SK-N-DZ (cell line): ENCODE measurements around the gene PDXDC1.
A peak's percentile ranks its signal among the peaks of the same experiment; 100 is the strongest.
"Not testable (repeated sequence)": the region's sequence is repeated elsewhere in the genome, so short reads cannot be mapped to it uniquely, and the experiment has no call there.

Experiments used
- DNase-seq: peaks from one replicate; pipeline ENCODE4 v3.0.0-alpha.2; 2015; ENCODE audit warnings: low spot score

The PDXDC1 gene

GRCh38 chr16:15012941-15013340 is 38.1 kb downstream of the PDXDC1 start:
- DNase-seq = not testable (repeated sequence)

- DNase-seq = not testable (repeated sequence)
Observed at GRCh38 chr16:15015671-15016070, 40.8 kb downstream of the PDXDC1 start.

GRCh38 chr16:15016354-15016753 is 41.5 kb downstream of the PDXDC1 start:
- DNase-seq = not testable (repeated sequence)

- DNase-seq = not testable (repeated sequence)
Observed at GRCh38 chr16:15016951-15017580, 42.2 kb downstream of the PDXDC1 start.

- not testable (repeated sequence) for DNase-seq
Observed at GRCh38 chr16:15021429-15021828, 46.6 kb downstream of the PDXDC1 start.

- peak; percentile 73 for DNase-seq
Observed at GRCh38 chr16:15022194-15022593, 47.4 kb downstream of the PDXDC1 start.

- DNase-seq = not testable (repeated sequence)
Observed at GRCh38 chr16:15023381-15024077, 48.7 kb downstream of the PDXDC1 start.

GRCh38 chr16:15024858-15025199 is 50.0 kb downstream of the PDXDC1 start:
- DNase-seq = not testable (repeated sequence)

- not testable (repeated sequence) for DNase-seq
Observed at GRCh38 chr16:15025234-15025951, 50.6 kb downstream of the PDXDC1 start.

- DNase-seq = not testable (repeated sequence)
Observed at GRCh38 chr16:15027051-15027450, 52.2 kb downstream of the PDXDC1 start.

- DNase-seq = not testable (repeated sequence)
Observed at GRCh38 chr16:15027503-15028344, 52.9 kb downstream of the PDXDC1 start.

GRCh38 chr16:15028345-15028715 is 53.5 kb downstream of the PDXDC1 start:
- DNase-seq = not testable (repeated sequence)

- DNase-seq = not testable (repeated sequence)
Observed at GRCh38 chr16:15028801-15029698, 54.2 kb downstream of the PDXDC1 start.

- DNase-seq = not testable (repeated sequence)
Observed at GRCh38 chr16:15029749-15030148, 54.9 kb downstream of the PDXDC1 start.

GRCh38 chr16:15031179-15031578 is 56.4 kb downstream of the PDXDC1 start:
- DNase-seq = no peak

GRCh38 chr16:15031586-15031985 is 56.8 kb downstream of the PDXDC1 start:
- no peak for DNase-seq

GRCh38 chr16:15032547-15033308 is 57.9 kb downstream of the PDXDC1 start:
- no peak for DNase-seq

GRCh38 chr16:15033309-15033707 is 58.5 kb downstream of the PDXDC1 start:
- no peak for DNase-seq

- DNase-seq = no peak
Observed at GRCh38 chr16:15034266-15035162, 59.7 kb downstream of the PDXDC1 start.
